Measurements from ENCODE around the gene FARSA.
"Not testable (repeated sequence)": the region's sequence is repeated elsewhere in the genome, so short reads cannot be mapped to it uniquely, and the experiment has no call there.

Gene FARSA

DNA sequence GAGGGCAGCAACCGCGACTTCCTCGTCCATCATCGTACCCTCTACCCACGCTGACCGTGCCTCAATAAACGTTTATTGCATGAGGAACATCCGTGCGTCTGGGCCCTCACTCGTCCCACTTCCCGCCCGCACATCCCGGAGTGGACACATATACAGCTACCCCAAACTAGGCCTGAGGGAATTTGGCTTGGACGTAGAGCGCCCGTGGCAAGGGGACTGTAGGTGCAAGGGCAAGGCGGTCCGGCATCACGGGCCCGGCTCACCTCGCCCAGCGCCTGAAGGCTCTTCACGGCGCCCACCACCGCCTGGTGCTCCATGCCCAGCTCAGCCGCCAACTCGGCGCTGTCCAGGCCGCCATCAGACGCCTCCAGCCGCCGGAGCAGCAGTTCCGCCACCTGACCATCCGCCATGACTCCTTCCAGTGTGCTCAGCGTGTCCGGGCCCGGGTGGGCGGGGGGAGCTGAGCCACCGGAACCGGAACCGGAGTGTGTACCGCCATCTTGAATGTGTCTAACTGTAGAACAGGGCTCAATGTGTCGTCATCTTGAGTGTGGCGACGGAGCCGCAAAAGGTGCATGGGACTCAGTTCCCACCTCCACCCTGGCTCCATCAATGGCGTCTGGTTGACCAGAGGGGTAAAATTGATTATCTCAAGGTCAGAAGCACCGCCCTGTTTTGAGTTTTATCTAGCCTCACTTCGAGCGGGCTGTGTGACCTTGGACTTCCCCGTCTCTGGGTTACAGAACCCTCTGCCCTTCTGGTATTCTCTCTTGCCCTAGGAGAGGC is at the start of gene FARSA:
Gene FARSA (minus strand): TSS at position 425 of the 786 bp plus-strand sequence. CDS start 15 bp downstream, at position 410.
- Mint-ChIP-seq H3K9me3 (no peaks in the 10 kb centered on the region), H3K4me3 (peak within 1 kb of the TSS; percentile 88), H3K4me1 (peaks cover 32% of the 10 kb centered on the region), H3K27me3 (no peaks in the 10 kb centered on the region), H3K27ac (ENCODE audit: low read depth) (peak within 1 kb of the TSS; percentile 91), H3K36me3 (ENCODE audit: insufficient read depth) (peaks cover 25% of the 10 kb centered on the region)
- DNase-seq (ENCODE audit: low spot score in 2 of 2), result peak; percentile 66 to 67
- ATAC-seq (replicated peaks; ENCODE audit: extremely low read depth, poor library complexity, severe bottlenecking), result peak; percentile 53

DNA sequence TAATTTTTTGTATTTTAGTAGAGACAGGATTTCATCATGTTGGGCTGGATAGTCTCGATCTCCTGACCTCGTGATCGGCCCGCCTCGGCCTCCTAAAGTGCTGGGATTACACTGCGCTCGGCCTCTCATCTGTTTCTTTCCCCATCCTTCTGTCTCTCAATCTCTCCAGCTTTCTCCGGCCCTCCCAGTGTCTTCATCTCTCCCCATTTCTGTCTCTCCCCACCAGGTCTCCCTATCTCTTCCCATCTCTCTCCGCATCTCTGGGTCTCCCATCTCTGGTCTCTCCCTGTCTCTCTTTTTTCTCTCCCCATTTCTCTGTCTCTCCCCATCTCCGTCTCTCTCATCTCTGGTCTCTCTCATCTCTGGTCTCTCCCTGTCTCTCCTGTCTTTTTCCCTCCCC is 49.6 kb upstream of the FARSA start:
- Mint-ChIP-seq H3K36me3 (ENCODE audit: insufficient read depth) (peaks cover 4% of the 10 kb centered on the region), H3K27ac (ENCODE audit: low read depth) (no peak overlapping the region), H3K27me3 (peaks cover 5% of the 10 kb centered on the region), H3K9me3 (no peaks in the 10 kb centered on the region), H3K4me1 (peaks cover 9% of the 10 kb centered on the region), H3K4me3 (no peak overlapping the region)
- DNase-seq (ENCODE audit: low spot score in 2 of 2), result no peak
- no peak for ATAC-seq (replicated peaks; ENCODE audit: extremely low read depth, poor library complexity, severe bottlenecking)

GRCh38 chr19:12982648-12983047 is 49.1 kb upstream of the FARSA start:
- no peak for ATAC-seq (replicated peaks; ENCODE audit: extremely low read depth, poor library complexity, severe bottlenecking)
- DNase-seq (ENCODE audit: low spot score in 2 of 2), result no peak
- H3K4me1 Mint-ChIP-seq, result peaks cover 13% of the 10 kb centered on the region
- H3K36me3 Mint-ChIP-seq (ENCODE audit: insufficient read depth), result peaks cover 4% of the 10 kb centered on the region
- H3K9me3 Mint-ChIP-seq, result no peaks in the 10 kb centered on the region
- H3K27ac Mint-ChIP-seq (ENCODE audit: low read depth), result no peak overlapping the region
- H3K27me3 Mint-ChIP-seq, result peaks cover 9% of the 10 kb centered on the region
- no peak overlapping the region for H3K4me3 Mint-ChIP-seq

DNA sequence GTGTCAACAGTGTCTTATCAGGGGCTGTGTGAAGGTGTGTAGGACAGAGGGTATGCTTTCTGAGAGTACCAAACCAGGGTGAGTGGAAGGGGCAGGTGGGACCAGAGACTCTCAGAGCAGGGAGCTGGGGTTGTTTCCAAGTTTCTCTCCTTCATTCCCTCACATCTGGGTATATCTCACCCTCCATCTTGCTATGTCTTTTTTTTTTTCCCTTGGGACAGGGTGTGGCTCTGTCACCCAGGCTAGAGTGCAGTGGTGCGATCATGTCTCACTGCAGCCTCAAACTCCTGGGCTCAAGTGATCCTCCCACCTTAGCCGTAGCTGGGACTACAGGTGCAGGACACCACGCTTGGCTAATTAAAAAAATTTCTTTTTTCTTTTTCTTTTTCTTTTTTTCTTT is 46.5 kb upstream of the FARSA start:
- Mint-ChIP-seq H3K27me3 (peaks cover 25% of the 10 kb centered on the region), H3K4me1 (peaks cover 9% of the 10 kb centered on the region), H3K36me3 (ENCODE audit: insufficient read depth) (peaks cover 3% of the 10 kb centered on the region), H3K27ac (ENCODE audit: low read depth) (no peak overlapping the region), H3K4me3 (no peak overlapping the region), H3K9me3 (no peaks in the 10 kb centered on the region)
- ATAC-seq (replicated peaks; ENCODE audit: extremely low read depth, poor library complexity, severe bottlenecking) (no peak), DNase-seq (ENCODE audit: low spot score in 2 of 2) (no peak)

DNA sequence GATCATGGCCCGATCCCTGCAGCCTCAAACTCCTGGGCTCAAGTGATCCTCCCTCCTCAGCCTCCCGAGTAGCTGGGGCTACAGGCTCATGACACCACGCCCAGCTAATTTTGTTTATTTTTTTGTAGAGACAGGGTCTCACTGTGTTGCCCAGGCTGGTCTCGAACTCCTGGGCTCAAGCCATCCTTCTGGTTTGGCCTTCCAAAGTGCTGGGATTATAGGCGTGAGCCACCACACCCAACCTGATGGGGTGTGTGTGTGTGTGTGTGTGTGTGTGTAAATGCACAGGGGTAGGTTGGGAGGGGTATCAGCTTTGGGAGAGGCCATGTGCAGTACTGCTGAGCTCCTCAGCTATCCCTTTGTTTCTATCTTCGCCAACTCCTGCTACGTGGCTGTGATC is 42.6 kb upstream of the FARSA start:
- not testable (repeated sequence) for DNase-seq (ENCODE audit: low spot score in 2 of 2); H3K4me3 Mint-ChIP-seq; ATAC-seq (replicated peaks; ENCODE audit: extremely low read depth, poor library complexity, severe bottlenecking); H3K4me1 Mint-ChIP-seq; H3K36me3 Mint-ChIP-seq (ENCODE audit: insufficient read depth); H3K27ac Mint-ChIP-seq (ENCODE audit: low read depth); H3K9me3 Mint-ChIP-seq
- H3K27me3 Mint-ChIP-seq, result peaks cover 25% of the 10 kb centered on the region

GRCh38 chr19:12975221-12975741 is 41.8 kb upstream of the FARSA start:
- H3K27ac Mint-ChIP-seq (ENCODE audit: low read depth), result no peak overlapping the region
- H3K27me3 Mint-ChIP-seq, result peaks cover 25% of the 10 kb centered on the region
- H3K4me1 Mint-ChIP-seq, result peaks cover 6% of the 10 kb centered on the region
- DNase-seq (ENCODE audit: low spot score in 2 of 2), result no peak
- no peak for ATAC-seq (replicated peaks; ENCODE audit: extremely low read depth, poor library complexity, severe bottlenecking)
- no peaks in the 10 kb centered on the region for H3K9me3 Mint-ChIP-seq
- H3K4me3 Mint-ChIP-seq, result no peak overlapping the region
- H3K36me3 Mint-ChIP-seq (ENCODE audit: insufficient read depth), result peaks cover 3% of the 10 kb centered on the region

- DNase-seq (ENCODE audit: low spot score in 2 of 2), result no peak
- H3K27me3 Mint-ChIP-seq, result peaks cover 25% of the 10 kb centered on the region
- H3K27ac Mint-ChIP-seq (ENCODE audit: low read depth), result no peak overlapping the region
- no peak overlapping the region for H3K4me3 Mint-ChIP-seq
- no peak for ATAC-seq (replicated peaks; ENCODE audit: extremely low read depth, poor library complexity, severe bottlenecking)
- no peaks in the 10 kb centered on the region for H3K9me3 Mint-ChIP-seq
- peaks cover 3% of the 10 kb centered on the region for H3K36me3 Mint-ChIP-seq (ENCODE audit: insufficient read depth)
- peaks cover 6% of the 10 kb centered on the region for H3K4me1 Mint-ChIP-seq
Observed at GRCh38 chr19:12974301-12975220, 41.0 kb upstream of the FARSA start.

DNA sequence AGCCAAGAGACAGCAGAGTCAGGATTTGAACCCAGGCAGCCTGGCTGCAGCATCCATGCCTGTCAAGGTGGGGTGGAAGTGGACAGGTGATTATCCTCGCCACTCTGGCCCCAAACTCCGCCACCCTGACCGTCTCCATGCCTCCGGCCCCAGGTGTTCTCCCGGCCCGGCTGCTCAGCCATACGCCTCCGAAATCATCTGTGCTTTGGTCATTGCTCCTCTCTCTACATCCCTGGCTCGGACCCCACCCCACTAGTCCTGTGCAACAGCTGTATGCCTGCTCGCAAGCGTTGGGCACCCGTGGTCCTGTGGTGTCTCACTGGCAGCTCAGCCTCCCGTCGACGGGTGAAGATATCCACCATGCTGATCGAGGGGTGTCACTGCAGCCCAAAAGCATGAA is 39.7 kb upstream of the FARSA start:
- ATAC-seq (replicated peaks; ENCODE audit: extremely low read depth, poor library complexity, severe bottlenecking) (no peak), DNase-seq (ENCODE audit: low spot score in 2 of 2) (no peak)
- Mint-ChIP-seq H3K27ac (ENCODE audit: low read depth) (no peak overlapping the region), H3K4me3 (no peak overlapping the region), H3K4me1 (peaks cover 6% of the 10 kb centered on the region), H3K36me3 (ENCODE audit: insufficient read depth) (peaks cover 3% of the 10 kb centered on the region), H3K27me3 (peaks cover 22% of the 10 kb centered on the region), H3K9me3 (no peaks in the 10 kb centered on the region)

- H3K4me3 Mint-ChIP-seq, result no peak overlapping the region
- H3K9me3 Mint-ChIP-seq, result no peaks in the 10 kb centered on the region
- peaks cover under 1% of the 10 kb centered on the region for H3K36me3 Mint-ChIP-seq (ENCODE audit: insufficient read depth)
- DNase-seq (ENCODE audit: low spot score in 2 of 2) (no peak), ATAC-seq (replicated peaks; ENCODE audit: extremely low read depth, poor library complexity, severe bottlenecking) (no peak)
- no peaks in the 10 kb centered on the region for H3K27me3 Mint-ChIP-seq
- H3K27ac Mint-ChIP-seq (ENCODE audit: low read depth), result no peak overlapping the region
- H3K4me1 Mint-ChIP-seq, result peaks cover under 1% of the 10 kb centered on the region
Observed at GRCh38 chr19:12970070-12970820, 36.7 kb upstream of the FARSA start.

DNA sequence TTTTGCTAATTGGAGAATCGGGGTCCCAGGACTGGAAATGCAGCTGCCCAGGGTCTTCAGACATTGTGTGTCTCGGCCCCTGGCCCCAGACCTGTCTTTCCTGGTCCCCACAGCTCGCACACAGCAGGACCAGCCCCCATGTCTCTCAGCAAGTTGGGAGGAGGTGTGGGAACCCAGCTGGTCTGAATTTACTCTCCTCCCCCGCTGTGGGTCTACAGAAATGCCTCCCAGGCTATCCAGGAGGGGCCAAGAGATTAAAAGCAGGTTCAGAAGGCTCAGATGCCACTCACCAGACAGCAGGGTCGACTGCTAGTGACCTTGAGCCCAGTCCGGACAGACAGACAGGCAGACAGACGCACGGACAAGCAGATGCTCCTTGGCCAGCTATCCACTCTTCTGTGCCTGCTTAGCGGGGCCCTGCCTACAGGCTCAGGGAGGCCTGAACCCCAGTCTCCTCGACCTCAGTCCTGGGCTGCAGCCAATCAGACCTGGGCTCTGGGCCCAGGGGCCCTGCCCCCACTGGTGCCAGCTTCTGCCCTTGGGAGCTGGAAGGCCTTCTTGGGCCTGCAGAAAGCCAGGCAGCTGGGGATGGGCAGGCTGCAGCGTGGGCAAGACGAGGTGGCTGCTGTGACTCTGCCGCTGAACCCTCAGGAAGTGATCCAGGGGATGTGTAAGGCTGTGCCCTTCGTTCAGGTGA is 35.9 kb upstream of the FARSA start, which contains the start of gene DAND5:
Gene DAND5 (plus strand): TSS at position 285 of the 697 bp plus-strand sequence. CDS start 85 bp downstream, at position 370.
- Mint-ChIP-seq H3K36me3 (ENCODE audit: insufficient read depth) (peaks cover 4% of the 10 kb centered on the region), H3K27ac (ENCODE audit: low read depth) (no peak within 1 kb of the TSS), H3K9me3 (no peaks in the 10 kb centered on the region), H3K4me3 (no peak within 1 kb of the TSS), H3K27me3 (no peaks in the 10 kb centered on the region), H3K4me1 (peaks cover 6% of the 10 kb centered on the region)
- DNase-seq (ENCODE audit: low spot score in 2 of 2) (no peak), ATAC-seq (replicated peaks; ENCODE audit: extremely low read depth, poor library complexity, severe bottlenecking) (no peak)

DNA sequence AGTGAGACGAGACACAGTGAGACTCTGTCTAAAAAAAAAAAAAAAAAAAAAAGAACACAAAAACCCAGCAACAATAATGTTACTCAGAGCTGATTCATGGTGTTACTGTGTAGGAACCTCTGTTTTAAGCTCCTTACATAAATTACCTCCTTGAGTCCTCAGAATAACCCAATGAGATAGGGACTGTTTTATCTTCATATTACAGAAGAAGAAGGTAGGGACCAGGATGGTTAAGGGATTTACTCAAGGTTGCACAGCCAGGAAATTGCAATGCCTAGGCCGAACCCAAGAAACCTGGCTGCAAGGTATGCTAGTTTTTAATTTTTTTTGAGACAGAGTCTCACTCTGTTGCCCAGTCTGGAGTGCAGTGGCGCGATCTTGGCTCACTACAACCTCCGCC is 34.4 kb upstream of the FARSA start:
- H3K27me3 Mint-ChIP-seq, result no peaks in the 10 kb centered on the region
- peaks cover 4% of the 10 kb centered on the region for H3K36me3 Mint-ChIP-seq (ENCODE audit: insufficient read depth)
- no peaks in the 10 kb centered on the region for H3K9me3 Mint-ChIP-seq
- ATAC-seq (replicated peaks; ENCODE audit: extremely low read depth, poor library complexity, severe bottlenecking), result no peak
- H3K27ac Mint-ChIP-seq (ENCODE audit: low read depth), result no peak overlapping the region
- H3K4me1 Mint-ChIP-seq, result peaks cover 6% of the 10 kb centered on the region
- no peak for DNase-seq (ENCODE audit: low spot score in 2 of 2)
- H3K4me3 Mint-ChIP-seq, result no peak overlapping the region

- Mint-ChIP-seq H3K9me3 (no peaks in the 10 kb centered on the region), H3K27ac (ENCODE audit: low read depth) (no peak overlapping the region), H3K4me1 (peaks cover 6% of the 10 kb centered on the region), H3K36me3 (ENCODE audit: insufficient read depth) (peaks cover 4% of the 10 kb centered on the region), H3K4me3 (peak overlapping the region; percentile 84), H3K27me3 (no peaks in the 10 kb centered on the region)
- no peak for DNase-seq (ENCODE audit: low spot score in 2 of 2)
- no peak for ATAC-seq (replicated peaks; ENCODE audit: extremely low read depth, poor library complexity, severe bottlenecking)
Observed at GRCh38 chr19:12965812-12966135, 32.3 kb upstream of the FARSA start.

All from central memory CD8-positive, alpha-beta T cell (primary cell).